Measurements from ENCODE around the gene SLX4IP. TPM values are rescaled to one million over a fixed set of nuclear protein-coding genes. Genes with fewer than 3 reads are reported as not detected.

SLX4IP gene
- total and polyA plus RNA-seq, 2 donors = 1.4 to 7.1 TPM

- DNase-seq (ENCODE audit: extremely low spot score) = no peak
These were observed 202.0 kb downstream of the SLX4IP start for GRCh38 chr20:10637031-10637559.

DNA sequence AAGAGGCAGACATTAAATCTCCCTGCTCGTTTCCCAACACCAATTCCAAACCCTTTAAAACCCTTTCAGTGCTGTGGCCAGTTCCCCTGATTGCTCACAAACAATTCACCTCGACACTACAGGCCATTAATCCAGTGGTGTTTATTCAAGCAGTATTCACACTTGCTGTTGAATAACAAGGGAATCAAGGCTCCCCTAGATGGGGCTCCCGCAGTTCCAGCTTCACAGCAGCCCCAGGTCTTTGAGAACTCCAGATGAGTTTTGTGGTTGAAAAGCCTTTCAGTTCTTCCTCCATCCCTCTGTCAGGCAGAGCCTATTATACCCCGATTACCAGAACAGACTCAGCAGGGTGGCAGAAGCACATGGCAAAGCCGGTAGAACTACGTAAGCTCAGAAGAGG, 202.5 kb downstream of the SLX4IP start:
- no peak for DNase-seq (ENCODE audit: extremely low spot score)
- Histone ChIP-seq H3K4me1 (ENCODE audit: insufficient read depth) (peaks cover 6% of the 10 kb centered on the region), H3K36me3 (ENCODE audit: insufficient read depth) (peaks cover 6% of the 10 kb centered on the region), H3K27ac (ENCODE audit: low read depth) (no peak overlapping the region), H3K4me3 (ENCODE audit: low read depth, low read length) (no peak overlapping the region)
- 62% methylated on average over 6 of the region's 6 CpGs for WGBS

More at GRCh38 chr20:10637031-10637559, 202.0 kb downstream of the SLX4IP start:
- H3K36me3 ChIP-seq (ENCODE audit: insufficient read depth) = peaks cover 6% of the 10 kb centered on the region
- no peak overlapping the region for H3K4me3 ChIP-seq (ENCODE audit: low read depth, low read length)
- peak overlapping the region; percentile 63 for H3K27ac ChIP-seq (ENCODE audit: low read depth)
- whole genome bisulfite sequencing = 47% methylated on average over 10 of the region's 10 CpGs
- peaks cover 6% of the 10 kb centered on the region for H3K4me1 ChIP-seq (ENCODE audit: insufficient read depth)

- Histone ChIP-seq H3K36me3 (ENCODE audit: insufficient read depth) (peaks cover 14% of the 10 kb centered on the region), H3K4me3 (ENCODE audit: low read depth, low read length) (no peak overlapping the region), H3K27ac (ENCODE audit: low read depth) (no peak overlapping the region), H3K4me1 (ENCODE audit: insufficient read depth) (peaks cover 6% of the 10 kb centered on the region)
- WGBS = 88% methylated on average over 23 of the region's 23 CpGs
- no peak for DNase-seq (ENCODE audit: extremely low spot score)
These were observed 204.1 kb downstream of the SLX4IP start for GRCh38 chr20:10639077-10639736.

DNA sequence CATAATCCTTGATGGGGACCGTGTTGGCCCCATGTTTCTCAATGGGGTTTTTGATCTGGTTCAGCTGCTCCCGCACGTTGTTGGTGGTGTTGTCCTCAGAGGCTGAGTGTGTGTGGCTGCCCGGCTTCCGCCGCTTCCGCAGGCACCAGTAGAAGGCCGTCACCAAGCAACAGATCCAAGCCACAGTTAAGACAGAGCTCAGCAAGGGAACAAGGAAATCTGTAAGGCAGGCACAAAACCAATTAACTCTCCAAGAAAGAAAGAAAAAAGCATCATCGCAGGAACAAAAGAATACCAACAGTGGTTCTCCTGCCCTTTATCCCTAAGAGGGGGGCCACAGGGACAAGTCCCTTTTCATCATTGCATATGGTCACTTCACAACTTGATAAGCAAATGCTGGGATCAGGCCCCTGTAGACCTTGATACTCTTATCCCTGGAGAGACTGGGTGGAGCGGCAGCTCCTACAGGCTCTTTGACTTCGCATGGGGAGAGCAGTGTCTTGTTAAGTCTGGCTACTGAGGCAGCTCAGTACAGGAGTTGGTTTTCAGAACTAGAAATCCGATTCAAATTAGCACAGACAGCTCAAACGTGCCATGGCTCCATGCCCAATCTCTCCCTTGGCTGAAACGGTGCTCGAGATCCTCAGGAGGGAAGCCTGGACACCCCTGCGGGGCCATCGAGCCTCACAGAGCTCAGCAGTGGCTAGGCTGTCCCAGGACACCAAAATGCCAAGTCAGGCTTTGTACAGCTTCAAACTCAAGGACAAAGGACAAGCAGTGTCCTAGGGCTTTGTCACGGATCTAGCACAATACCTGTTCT, 204.8 kb downstream of the SLX4IP start:
- Histone ChIP-seq H3K27ac (ENCODE audit: low read depth) (no peak overlapping the region), H3K4me1 (ENCODE audit: insufficient read depth) (peaks cover 6% of the 10 kb centered on the region), H3K4me3 (ENCODE audit: low read depth, low read length) (no peak overlapping the region), H3K36me3 (ENCODE audit: insufficient read depth) (peaks cover 16% of the 10 kb centered on the region)
- 70% methylated on average over 18 of the region's 18 CpGs for WGBS
- no peak for DNase-seq (ENCODE audit: extremely low spot score)

DNA sequence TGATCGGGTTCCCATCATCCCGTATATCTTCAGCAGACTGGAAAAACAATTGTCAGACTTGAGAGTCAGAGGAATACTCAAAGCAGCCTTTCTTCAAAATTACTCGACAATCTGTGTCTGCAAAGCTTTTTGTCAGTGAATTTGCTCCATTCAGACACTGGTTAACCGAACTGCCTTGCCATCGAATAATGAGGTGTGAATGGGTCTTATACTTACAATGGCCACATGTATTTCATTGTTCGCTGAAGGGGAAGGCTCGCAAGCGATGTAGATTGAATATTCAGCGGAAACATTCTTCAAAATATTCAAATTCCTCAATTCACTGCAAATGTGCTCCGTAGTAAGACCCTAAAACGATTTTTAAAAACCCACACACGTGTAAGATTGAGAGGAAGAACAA, 205.8 kb downstream of the SLX4IP start:
- H3K4me1 ChIP-seq (ENCODE audit: insufficient read depth) = peaks cover 4% of the 10 kb centered on the region
- peaks cover 16% of the 10 kb centered on the region for H3K36me3 ChIP-seq (ENCODE audit: insufficient read depth)
- no peak overlapping the region for H3K27ac ChIP-seq (ENCODE audit: low read depth)
- WGBS = 89% methylated on average over 12 of the region's 12 CpGs
- H3K4me3 ChIP-seq (ENCODE audit: low read depth, low read length) = no peak overlapping the region
- no peak for DNase-seq (ENCODE audit: extremely low spot score)

- Histone ChIP-seq H3K4me3 (ENCODE audit: low read depth, low read length) (no peak overlapping the region), H3K36me3 (ENCODE audit: insufficient read depth) (peaks cover 16% of the 10 kb centered on the region), H3K4me1 (ENCODE audit: insufficient read depth) (peaks cover 2% of the 10 kb centered on the region), H3K27ac (ENCODE audit: low read depth) (peak overlapping the region; percentile 12)
- WGBS = 94% methylated on average over 12 of the region's 12 CpGs
- DNase-seq (ENCODE audit: extremely low spot score) = no peak
These were observed 206.4 kb downstream of the SLX4IP start for GRCh38 chr20:10641467-10641866.

DNA sequence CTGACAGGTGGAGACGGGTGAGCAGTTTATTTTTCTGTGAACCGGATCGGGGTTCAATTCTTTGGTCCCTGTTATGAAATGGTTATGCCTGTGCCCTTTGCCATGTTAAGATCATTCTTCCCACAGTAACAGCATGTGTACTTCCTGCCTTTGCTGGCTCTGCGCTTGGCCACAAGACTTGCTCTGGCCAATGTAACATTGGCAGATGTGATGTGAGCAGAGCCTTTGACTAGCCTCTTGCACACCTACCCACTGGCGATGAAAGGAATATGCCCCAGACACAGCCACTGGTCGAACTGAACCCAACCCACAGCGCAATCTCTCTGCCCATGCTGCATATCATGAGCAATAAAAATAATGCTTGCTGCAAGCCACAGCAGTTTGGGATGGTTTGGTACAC, 206.8 kb downstream of the SLX4IP start:
- Histone ChIP-seq H3K4me1 (ENCODE audit: insufficient read depth) (peaks cover 2% of the 10 kb centered on the region), H3K27ac (ENCODE audit: low read depth) (no peak overlapping the region), H3K4me3 (ENCODE audit: low read depth, low read length) (no peak overlapping the region), H3K36me3 (ENCODE audit: insufficient read depth) (peaks cover 16% of the 10 kb centered on the region)
- WGBS = 91% methylated on average over 7 of the region's 7 CpGs
- DNase-seq (ENCODE audit: extremely low spot score) = no peak

DNA sequence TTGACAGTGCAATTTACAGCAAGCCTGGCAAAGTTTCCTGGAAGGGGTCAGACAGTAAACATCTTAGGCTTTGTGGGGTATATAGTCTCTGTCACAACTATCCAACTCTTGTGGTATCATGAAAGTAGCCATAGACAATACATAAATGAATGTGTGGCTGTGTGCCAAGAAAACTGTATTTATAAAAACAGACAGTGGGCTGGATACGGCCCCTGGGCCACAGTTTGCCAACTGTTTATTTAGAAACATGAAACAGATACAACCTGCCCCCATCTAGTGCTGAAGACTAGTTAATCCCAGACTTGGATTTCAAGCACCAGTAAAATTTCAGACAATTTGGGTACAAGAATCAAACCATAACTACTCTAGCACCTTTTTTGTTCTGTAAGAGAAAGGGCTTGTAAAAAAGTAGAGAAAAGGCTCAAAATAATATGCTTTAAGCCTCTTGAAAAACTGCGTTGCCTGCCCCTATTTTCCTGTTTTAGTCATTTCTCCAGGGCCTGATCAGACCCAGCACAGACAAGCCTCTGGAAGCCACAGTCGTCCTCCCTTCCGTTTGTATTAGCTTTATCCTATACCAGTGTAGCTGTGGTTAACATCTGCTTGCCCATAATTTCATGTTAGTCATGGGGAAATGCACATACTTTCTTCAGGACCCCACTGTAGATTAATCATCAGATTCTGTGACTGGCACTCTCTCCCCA, 207.9 kb downstream of the SLX4IP start:
- Histone ChIP-seq H3K4me3 (ENCODE audit: low read depth, low read length) (no peak overlapping the region), H3K4me1 (ENCODE audit: insufficient read depth) (no peaks in the 10 kb centered on the region), H3K27ac (ENCODE audit: low read depth) (no peak overlapping the region), H3K36me3 (ENCODE audit: insufficient read depth) (peaks cover 17% of the 10 kb centered on the region)
- DNase-seq (ENCODE audit: extremely low spot score) = no peak
- 47% methylated on average over 4 of the region's 4 CpGs for WGBS

GRCh38 chr20:10643560-10643873, 208.4 kb downstream of the SLX4IP start:
- H3K4me1 ChIP-seq (ENCODE audit: insufficient read depth) = no peaks in the 10 kb centered on the region
- 83% methylated on average over 7 of the region's 7 CpGs for WGBS

GRCh38 chr20:10644458-10645204, 209.5 kb downstream of the SLX4IP start:
- WGBS = 76% methylated on average over 14 of the region's 14 CpGs
- no peak overlapping the region for H3K27ac ChIP-seq (ENCODE audit: low read depth)
- H3K4me1 ChIP-seq (ENCODE audit: insufficient read depth) = no peaks in the 10 kb centered on the region
- no peak overlapping the region for H3K4me3 ChIP-seq (ENCODE audit: low read depth, low read length)
- no peak for DNase-seq (ENCODE audit: extremely low spot score)
- H3K36me3 ChIP-seq (ENCODE audit: insufficient read depth) = peaks cover 24% of the 10 kb centered on the region

More at GRCh38 chr20:10643560-10643873, 208.4 kb downstream of the SLX4IP start:
- H3K4me3 ChIP-seq (ENCODE audit: low read depth, low read length) = no peak overlapping the region
- no peak for DNase-seq (ENCODE audit: extremely low spot score)
- H3K27ac ChIP-seq (ENCODE audit: low read depth) = no peak overlapping the region
- H3K36me3 ChIP-seq (ENCODE audit: insufficient read depth) = peaks cover 20% of the 10 kb centered on the region

- Histone ChIP-seq H3K27ac (ENCODE audit: low read depth) (no peak overlapping the region), H3K36me3 (ENCODE audit: insufficient read depth) (peaks cover 24% of the 10 kb centered on the region), H3K4me1 (ENCODE audit: insufficient read depth) (no peaks in the 10 kb centered on the region), H3K4me3 (ENCODE audit: low read depth, low read length) (no peak overlapping the region)
- no peak for DNase-seq (ENCODE audit: extremely low spot score)
- WGBS = 79% methylated on average over 10 of the region's 10 CpGs
These were observed 210.1 kb downstream of the SLX4IP start for GRCh38 chr20:10645205-10645570.

GRCh38 chr20:10646006-10646405, 210.9 kb downstream of the SLX4IP start:
- peaks cover 22% of the 10 kb centered on the region for H3K36me3 ChIP-seq (ENCODE audit: insufficient read depth)
- H3K27ac ChIP-seq (ENCODE audit: low read depth) = no peak overlapping the region
- 89% methylated on average over 4 of the region's 4 CpGs for WGBS

DNA sequence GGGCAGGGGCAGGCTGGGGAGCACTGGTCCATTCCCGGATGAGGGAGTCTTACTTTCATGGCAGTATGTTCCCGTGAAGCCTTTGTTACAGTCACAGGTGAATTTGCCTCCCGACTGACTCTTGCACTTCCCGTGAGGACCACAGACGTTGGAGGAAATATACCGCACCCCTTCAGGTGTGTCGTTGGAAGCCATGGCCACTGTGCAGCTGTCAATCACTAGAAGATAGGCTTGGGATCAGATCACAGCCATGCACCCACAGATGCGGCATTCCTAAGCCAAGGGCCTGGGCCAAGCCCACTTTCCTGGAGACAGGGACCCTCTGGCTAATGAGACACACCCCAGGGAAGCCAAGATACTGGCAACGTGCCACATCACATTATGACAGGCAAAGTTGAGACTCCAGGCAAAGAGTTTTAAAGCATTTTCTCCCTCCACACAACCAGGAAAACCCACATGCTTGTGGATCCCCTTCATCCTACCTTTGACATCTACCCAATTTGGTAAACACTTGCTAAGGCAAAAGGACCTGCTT, 211.8 kb downstream of the SLX4IP start:
- peaks cover under 1% of the 10 kb centered on the region for H3K4me1 ChIP-seq (ENCODE audit: insufficient read depth)
- no peak overlapping the region for H3K4me3 ChIP-seq (ENCODE audit: low read depth, low read length)
- no peak overlapping the region for H3K27ac ChIP-seq (ENCODE audit: low read depth)
- DNase-seq (ENCODE audit: extremely low spot score) = no peak
- 87% methylated on average over 9 of the region's 9 CpGs for WGBS
- peaks cover 18% of the 10 kb centered on the region for H3K36me3 ChIP-seq (ENCODE audit: insufficient read depth)

More at GRCh38 chr20:10646006-10646405, 210.9 kb downstream of the SLX4IP start:
- no peak for DNase-seq (ENCODE audit: extremely low spot score)
- H3K4me1 ChIP-seq (ENCODE audit: insufficient read depth) = no peaks in the 10 kb centered on the region
- no peak overlapping the region for H3K4me3 ChIP-seq (ENCODE audit: low read depth, low read length)

Measured in urinary bladder (tissue), 4 donors.